GM18907 (cell line): ENCODE results near the gene FDX1.

Source experiments
- ATAC-seq: cut with Tn5 transposase; IDR thresholded peaks from one replicate; pipeline ENCODE4 v1.9.1; 2021; ENCODE audit warnings: mild to moderate bottlenecking, moderate library complexity; ENCODE audit not compliant: unreplicated experiment

FDX1 gene

GRCh38 chr11:110431051-110431672 lies 1.4 kb downstream of the FDX1 start:
- peak; percentile 8 for ATAC-seq

DNA sequence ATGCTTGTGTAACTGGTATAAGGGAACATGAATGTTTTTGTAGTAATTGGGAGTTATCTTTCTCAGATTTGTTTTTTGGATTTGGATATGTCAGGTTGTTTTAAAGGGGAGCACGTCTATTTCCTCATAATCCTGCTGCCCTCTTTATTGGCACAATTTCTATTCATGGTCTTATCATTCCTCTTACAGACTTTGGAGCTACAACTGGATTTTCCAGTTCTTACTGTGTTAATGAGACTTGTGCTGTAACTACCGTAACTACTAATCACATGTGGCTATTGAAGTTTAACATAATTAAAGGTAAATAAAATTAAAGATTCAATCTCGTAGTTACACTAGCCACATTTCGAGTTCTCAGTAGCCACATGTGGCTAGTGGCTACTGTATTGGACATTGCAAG lies 1.9 kb downstream of the FDX1 start:
- no peak for ATAC-seq

DNA sequence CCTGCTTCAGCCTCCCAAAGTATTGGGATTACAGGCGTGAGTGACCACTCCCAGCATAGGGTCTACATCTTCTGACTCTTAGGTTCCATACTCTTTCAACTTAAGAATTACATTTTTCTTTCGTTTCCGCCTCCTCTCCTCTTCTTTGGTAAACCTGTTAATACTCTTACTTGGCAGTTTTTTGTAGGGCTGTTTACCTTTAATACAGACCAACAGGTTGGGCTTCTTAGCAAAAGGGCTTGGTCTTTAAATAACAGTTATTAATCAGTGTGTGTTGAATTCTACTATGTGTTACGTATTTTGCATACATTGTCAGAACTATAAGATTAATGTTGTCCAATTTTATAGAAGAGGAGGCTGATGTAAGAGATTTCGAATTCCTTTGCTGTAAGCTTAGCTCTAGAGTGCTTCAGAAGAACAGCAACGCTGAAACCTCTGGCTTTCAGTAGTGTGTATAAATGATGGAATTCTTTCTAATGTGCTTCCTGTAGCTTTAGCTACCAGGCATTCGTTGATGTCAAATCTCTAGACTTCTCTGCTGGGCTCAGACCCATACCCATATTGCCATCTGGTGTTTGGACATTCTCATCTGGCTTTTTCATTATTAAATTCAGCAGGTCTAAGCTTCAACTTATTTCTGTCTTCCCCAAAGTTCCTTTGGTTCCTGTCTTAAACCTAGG lies 3.1 kb downstream of the FDX1 start:
- no peak for ATAC-seq

DNA sequence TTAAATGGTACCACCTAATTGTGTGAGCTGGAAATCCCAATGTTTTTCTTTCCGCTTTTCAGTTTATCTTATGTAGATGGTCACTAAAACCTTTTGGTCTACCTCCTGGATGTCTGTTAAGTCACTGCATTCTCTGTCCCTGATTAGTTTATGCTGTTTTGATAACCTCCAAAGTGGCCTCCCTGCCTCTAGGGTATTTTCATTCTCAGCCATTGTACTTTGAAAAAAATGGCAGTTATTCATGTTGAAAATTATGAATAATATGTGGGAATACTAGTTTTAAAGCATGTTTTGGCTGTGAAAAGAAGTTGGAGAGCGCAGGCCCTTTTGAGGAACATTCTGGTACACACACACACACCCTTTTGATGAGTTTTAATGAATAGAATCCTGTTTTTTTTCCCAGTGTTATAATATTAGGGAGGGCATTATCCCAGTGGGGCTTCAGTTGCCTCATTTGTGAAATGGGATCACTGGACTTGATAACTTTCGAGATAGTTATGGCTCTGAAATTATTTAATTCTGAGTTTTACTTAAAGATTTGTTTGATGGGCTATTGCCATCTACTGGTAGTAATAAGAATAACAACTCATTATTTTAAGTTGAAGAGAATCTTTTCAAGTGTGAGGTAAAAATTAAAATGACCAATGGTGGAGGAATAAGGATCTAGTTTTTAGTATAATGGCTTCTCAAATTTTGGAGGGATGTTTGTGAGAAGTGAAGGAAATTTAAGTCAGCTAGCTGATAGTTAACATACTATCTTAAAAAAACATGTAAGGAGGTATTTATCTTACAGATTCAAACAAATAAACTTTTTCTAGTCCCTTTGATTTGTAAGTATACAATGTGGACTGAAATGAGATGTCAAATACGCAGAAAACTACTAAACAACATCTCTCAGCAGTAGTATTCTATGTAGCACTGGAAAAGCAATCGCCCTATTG lies 3.9 kb downstream of the FDX1 start:
- no peak for ATAC-seq

DNA sequence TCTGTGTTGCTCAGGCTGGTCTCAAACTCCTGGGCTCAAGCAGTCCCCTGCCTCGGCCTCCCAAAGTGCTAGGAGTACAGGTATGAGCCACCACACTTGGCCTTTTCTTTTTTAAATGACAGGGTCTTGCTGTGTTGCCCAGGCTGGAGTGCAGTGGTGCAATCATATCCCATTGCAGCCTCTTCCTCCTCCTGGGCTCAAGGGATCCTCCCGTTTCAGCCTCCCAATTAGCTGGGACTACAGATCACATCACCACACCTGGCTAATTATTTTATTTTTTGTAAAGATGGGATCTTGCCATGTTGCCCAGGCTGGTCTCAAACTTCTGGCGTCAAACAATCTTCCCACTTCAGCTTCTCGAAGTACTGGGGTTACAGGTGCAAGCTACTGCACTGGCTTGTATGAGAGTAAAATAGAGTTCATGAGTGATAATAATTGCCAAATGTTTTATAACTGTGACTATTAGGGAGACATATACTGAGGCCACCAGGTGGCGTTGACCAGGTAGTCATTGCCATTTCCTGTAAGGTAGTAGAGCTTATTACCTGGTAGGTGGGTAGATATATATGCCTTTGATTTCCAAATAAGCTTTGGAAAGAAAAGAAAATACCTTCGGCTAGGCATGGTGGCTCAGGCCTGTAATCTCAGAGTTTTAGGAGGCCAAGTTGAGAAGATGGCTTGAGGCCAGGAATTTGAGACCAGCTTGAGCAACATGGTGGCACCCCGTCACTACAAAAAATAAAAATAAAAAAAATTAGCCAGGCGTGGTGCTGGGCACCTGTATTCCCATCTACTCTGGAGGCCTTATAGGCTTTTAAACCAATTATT lies 5.4 kb downstream of the FDX1 start:
- ATAC-seq: peak; percentile 21

DNA sequence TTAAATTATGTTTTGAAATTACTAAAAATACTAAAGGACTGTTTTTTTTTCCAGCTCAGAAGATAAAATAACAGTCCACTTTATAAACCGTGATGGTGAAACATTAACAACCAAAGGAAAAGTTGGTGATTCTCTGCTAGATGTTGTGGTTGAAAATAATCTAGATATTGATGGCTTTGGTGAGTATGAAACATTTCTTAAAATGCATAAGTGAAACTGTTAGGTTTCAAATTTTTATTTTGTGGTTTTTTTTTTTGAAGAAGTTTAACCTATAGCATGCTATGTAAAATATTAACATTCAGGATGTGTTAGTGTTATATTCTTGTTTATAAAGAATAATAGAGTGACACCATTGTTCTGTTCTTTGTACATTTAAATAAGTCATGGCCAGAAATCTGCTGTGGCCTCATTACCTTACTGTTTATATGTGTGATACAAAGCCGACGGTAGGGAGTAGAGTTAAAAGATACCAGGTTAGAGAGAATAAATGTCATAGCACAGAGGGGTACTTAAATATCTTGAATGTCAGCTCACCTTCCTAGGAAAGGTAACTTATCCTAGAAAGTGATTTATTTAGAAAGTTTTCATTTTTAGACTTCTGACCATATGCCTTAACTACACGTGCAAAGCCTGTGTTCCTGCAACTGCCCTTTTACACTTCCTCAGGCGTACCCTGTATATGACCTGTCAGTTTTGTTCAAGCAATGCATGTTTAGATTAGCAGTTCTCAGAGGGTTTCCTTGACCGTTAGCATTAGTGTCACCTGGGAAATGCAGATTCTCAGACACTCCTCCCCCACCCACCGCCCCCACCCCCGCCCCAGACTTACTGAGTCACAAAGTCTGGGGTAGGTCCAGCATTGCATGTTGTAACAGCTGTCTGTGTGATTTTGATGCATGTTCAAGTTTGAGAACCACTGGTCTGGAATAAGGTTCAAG lies 6.3 kb downstream of the FDX1 start:
- peak; percentile 58 for ATAC-seq

DNA sequence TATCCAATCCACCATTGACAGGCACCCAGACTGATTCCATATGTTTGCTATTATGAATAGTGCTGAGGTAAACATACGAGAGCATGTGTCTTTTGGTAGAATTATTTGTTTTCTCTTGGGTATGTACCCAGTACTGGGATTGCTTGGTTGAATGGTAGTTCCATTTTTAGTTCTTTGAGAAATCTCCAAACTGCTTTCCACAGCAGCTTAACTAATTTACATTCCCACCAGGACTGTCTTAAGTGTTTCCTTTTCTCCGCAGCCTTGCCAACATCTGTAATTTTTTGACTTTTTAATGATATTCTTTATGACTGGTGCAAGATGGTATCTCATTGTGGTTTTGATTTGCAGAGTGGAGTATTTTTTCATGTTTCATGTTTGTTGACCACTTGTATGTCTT lies 8.3 kb downstream of the FDX1 start:
- ATAC-seq: no peak

GRCh38 chr11:110445437-110445836 lies 15.7 kb downstream of the FDX1 start:
- ATAC-seq: no peak

- no peak for ATAC-seq
Observed at GRCh38 chr11:110446061-110446460, 16.3 kb downstream of the FDX1 start.

- no peak for ATAC-seq
Observed at GRCh38 chr11:110446594-110446993, 16.8 kb downstream of the FDX1 start.

- no peak for ATAC-seq
Observed at GRCh38 chr11:110447343-110447742, 17.6 kb downstream of the FDX1 start.

DNA sequence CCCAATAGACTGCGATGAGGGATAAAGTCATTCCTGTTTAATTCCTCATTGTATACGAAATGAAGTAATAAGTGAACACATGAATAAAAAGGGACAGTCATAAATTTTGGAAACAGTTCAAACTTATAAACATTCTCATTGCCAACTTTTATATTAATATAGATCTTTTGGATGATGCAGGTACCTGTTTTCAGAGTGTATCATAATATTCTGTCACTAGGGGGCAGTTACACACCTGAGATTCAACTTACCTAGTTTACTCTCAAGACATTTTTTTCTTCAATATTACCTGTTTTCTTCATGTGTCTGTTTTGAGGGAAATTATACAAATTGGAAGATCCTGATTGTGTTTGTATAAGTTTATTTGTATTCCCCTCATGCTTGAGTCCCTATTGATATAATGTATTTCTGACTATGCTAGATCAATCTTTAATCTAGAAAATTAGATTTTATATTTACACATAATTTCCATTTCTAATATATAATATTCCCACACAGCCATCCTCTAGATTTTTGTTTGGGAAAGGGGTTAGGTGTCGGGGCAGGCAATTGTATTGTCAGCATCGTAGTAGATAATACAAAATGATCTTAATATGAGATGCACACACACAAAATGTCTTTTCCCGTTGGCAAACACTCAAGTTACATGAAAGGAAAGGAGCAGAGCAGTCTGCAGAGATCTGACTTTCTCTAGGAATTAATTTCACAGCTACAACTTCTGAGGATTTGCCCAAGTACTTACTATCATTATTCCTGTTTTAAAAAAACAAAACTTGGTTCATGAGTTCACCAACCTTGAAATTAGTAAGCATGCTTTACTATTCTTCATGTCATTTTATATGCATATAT lies 18.4 kb downstream of the FDX1 start:
- no peak for ATAC-seq

GRCh38 chr11:110450246-110450645 lies 20.5 kb downstream of the FDX1 start:
- ATAC-seq: no peak

- no peak for ATAC-seq
Observed at GRCh38 chr11:110452720-110453119, 23.0 kb downstream of the FDX1 start.

GRCh38 chr11:110453684-110454354 lies 24.1 kb downstream of the FDX1 start:
- peak; percentile 78 for ATAC-seq

DNA sequence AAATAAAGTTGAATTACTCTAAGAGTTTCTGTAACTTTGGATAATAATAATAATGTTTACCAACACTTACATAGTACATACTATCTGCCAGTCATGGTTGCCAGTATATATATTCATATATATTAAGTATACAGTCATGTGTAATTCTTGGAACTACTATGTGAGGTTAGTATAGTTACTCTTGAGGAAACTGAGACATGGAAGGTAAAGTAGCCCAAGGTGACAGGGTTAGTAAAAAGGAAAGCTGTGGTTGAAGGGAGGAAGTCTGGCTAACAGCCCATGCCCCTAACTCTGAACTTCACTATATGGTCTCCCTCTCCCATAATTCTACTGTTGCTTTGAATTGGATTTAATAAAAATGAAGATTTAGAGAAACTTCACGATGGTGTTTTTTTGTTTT lies 24.9 kb downstream of the FDX1 start:
- ATAC-seq: peak; percentile 51

- no peak for ATAC-seq
Observed at GRCh38 chr11:110455718-110456117, 26.0 kb downstream of the FDX1 start.

DNA sequence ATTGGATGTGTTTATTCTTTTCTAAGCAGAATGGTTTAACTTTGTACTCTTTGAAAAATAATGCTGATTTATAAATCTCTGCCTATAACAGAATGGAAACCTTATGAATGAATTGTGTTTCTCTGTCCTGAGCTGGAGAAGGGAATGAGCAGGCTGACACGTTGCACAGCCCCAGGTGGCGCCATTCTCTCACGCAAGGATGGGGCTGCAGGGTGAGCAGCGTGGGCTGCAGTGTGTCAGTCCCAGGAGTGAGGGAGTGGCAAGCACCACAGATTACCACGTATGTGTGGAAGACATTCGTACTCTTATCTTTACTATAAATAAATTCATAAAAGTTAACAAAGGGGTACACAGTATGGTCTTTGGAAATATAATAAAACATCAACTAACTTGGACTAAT lies 33.4 kb downstream of the FDX1 start:
- no peak for ATAC-seq
